Activated CD8-positive, alpha-beta memory T cell treated with anti-CD3 and anti-CD28 coated beads, Interleukin-2, amount 10 ng/mL, durations not matched to agents 7 days and 5 days (primary cell): ENCODE measurements around the gene UBA5. TPM values are rescaled to one million over a fixed set of nuclear protein-coding genes. Genes with fewer than 3 reads are reported as not detected.

ENCODE experiments used
- total RNA-seq, 2 experiments: library from RNA; stranded (reverse); gene quantifications; one replicate each; pipeline ENCODE4 v1.2.3, GENCODE V29; 2021

UBA5 gene
- total RNA-seq, 2 experiments from 2014 or later, result 33.5 to 48.6 TPM

Other genes starting within 250 kb of the UBA5 start
- 10 to 100 TPM; 39.3 to 40.1 TPM for gene DNAJC13, start 242.8 kb upstream of the UBA5 start, total RNA-seq
- gene ACKR4, start 63.1 kb upstream of the UBA5 start, total RNA-seq, result not detected
- gene ACAD11, start 520 bp upstream of the UBA5 start, total RNA-seq, result 10 to 100 TPM; 12.3 to 19.6 TPM
- 10 to 100 TPM; 13.2 to 18.5 TPM for gene NPHP3, start 62.1 kb downstream of the UBA5 start, total RNA-seq